Astrocyte (in vitro differentiated cells and primary cell): ENCODE results near the gene ME3. TPM values are rescaled to one million over a fixed set of nuclear protein-coding genes. Genes with fewer than 3 reads are reported as not detected.

Experiments used
- DNase-seq: peaks from one replicate; pipeline ENCODE4 v3.0.0-alpha.2; 2010; ENCODE audit warnings: low read depth
- FAIRE-seq: peaks from 2 replicates; lab custom pipeline; 2011; peaks lifted over from hg19 to GRCh38; lab: Jason Lieb, UNC
- H2AFZ ChIP-seq: 2 replicates; pipeline ENCODE4 v1.6.0; 2012; ENCODE audit warnings: low read depth, low read length, inconsistent platforms
- H3K27ac ChIP-seq: 2 replicates; pipeline ENCODE4 v1.5.1; 2011; ENCODE audit warnings: low read depth, low read length, inconsistent platforms
- H3K27me3 ChIP-seq: 2 replicates; pipeline ENCODE4 v1.6.0; 2011; ENCODE audit warnings: low read length, inconsistent platforms; ENCODE audit not compliant: insufficient read depth
- H3K36me3 ChIP-seq: 2 replicates; pipeline ENCODE4 v1.5.1; 2011; ENCODE audit warnings: low read length, inconsistent platforms; ENCODE audit not compliant: insufficient read depth
- H3K4me1 ChIP-seq: 2 replicates; pipeline ENCODE4 v1.5.1; 2011; ENCODE audit warnings: low read length, inconsistent platforms; ENCODE audit not compliant: insufficient read depth
- H3K4me2 ChIP-seq: 2 replicates; pipeline ENCODE4 v1.6.0; 2012; ENCODE audit warnings: low read length, inconsistent platforms
- H3K4me3 ChIP-seq: 2 replicates; pipeline ENCODE4 v1.5.1; 2011; ENCODE audit warnings: low read depth, mild to moderate bottlenecking, low read length, inconsistent platforms; ENCODE audit not compliant: insufficient read depth
- H3K79me2 ChIP-seq: 2 replicates; pipeline ENCODE4 v1.6.0; 2012; ENCODE audit warnings: mild to moderate bottlenecking, low read length, inconsistent platforms; ENCODE audit not compliant: insufficient read depth
- H3K9ac ChIP-seq: 2 replicates; pipeline ENCODE4 v1.6.0; 2012; ENCODE audit warnings: mild to moderate bottlenecking, low read length, inconsistent platforms
- H3K9me3 ChIP-seq: 2 replicates; pipeline ENCODE4 v1.5.1; 2012; ENCODE audit warnings: low read depth, mild to moderate bottlenecking, low read length, inconsistent platforms; ENCODE audit not compliant: insufficient read depth
- H4K20me1 ChIP-seq: 2 replicates; pipeline ENCODE4 v1.6.0; 2012; ENCODE audit warnings: low read length, inconsistent platforms; ENCODE audit not compliant: insufficient read depth
- H3K27ac Mint-ChIP-seq: one replicate; pipeline ENCODE4 v1.8.0; 2021; ENCODE audit warnings: mild to moderate bottlenecking, mixed read lengths; ENCODE audit not compliant: unreplicated experiment
- H3K27me3 Mint-ChIP-seq: one replicate; pipeline ENCODE4 v1.8.0; 2021; ENCODE audit warnings: low read depth, mixed read lengths; ENCODE audit not compliant: unreplicated experiment
- H3K36me3 Mint-ChIP-seq: one replicate; pipeline ENCODE4 v1.8.0; 2021; ENCODE audit warnings: low read depth, mixed read lengths; ENCODE audit not compliant: unreplicated experiment
- H3K4me1 Mint-ChIP-seq: one replicate; pipeline ENCODE4 v1.8.0; 2021; ENCODE audit warnings: low read depth, mixed read lengths; ENCODE audit not compliant: unreplicated experiment
- H3K4me3 Mint-ChIP-seq: one replicate; pipeline ENCODE4 v1.8.0; 2021; ENCODE audit warnings: mild to moderate bottlenecking, moderate library complexity, mixed read lengths; ENCODE audit not compliant: unreplicated experiment
- H3K9me3 Mint-ChIP-seq: one replicate; pipeline ENCODE4 v1.8.0; 2021; ENCODE audit warnings: mild to moderate bottlenecking, mixed read lengths; ENCODE audit not compliant: unreplicated experiment
- EZH2 ChIP-seq: IDR thresholded peaks from 2 replicates; pipeline ENCODE4 v1.6.1; 2012; ENCODE audit warnings: mild to moderate bottlenecking, low read length, inconsistent platforms; ENCODE audit not compliant: insufficient read depth
- total RNA-seq: library from RNA; stranded (reverse); gene quantifications from 2 replicates; pipeline ENCODE4 v1.2.1, GENCODE V29; 2021
- TF ChIP-seq, protein P1 (sequence below): IDR thresholded peaks from 2 replicates; pipeline ENCODE4 v1.5.1; 2011; ENCODE audit warnings: low read depth, mild to moderate bottlenecking, inconsistent platforms, low read length, moderate library complexity; ENCODE audit not compliant: insufficient read depth

The ME3 gene
- total RNA-seq, 1 donor from 2014 or later = 28.6 TPM

DNA sequence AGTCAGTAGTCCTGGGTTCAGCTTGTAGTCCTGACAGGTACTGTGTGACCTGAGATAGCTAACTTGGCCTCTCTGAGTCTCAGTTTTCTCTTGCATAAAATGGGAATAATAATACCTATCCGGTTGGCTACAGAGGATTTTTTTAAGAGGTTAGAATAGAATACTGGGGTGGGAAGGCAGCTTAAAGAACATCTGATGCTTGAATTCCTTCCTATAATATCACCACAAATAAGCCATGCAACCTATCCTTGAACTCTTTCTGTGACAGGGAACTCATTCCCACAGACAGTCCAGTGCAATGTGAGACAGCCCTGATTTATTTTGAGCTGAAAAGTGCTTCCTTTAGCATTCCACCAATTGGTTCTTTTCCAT, 187.6 kb downstream of the ME3 start:
- no peaks in the 10 kb centered on the region for H3K9me3 Mint-ChIP-seq
- H3K27me3 ChIP-seq = no peaks in the 10 kb centered on the region
- H3K4me1 ChIP-seq = peaks cover 25% of the 10 kb centered on the region
- H3K9me3 ChIP-seq = no peaks in the 10 kb centered on the region
- no peaks in the 10 kb centered on the region for H3K36me3 ChIP-seq
- H3K9ac ChIP-seq = peak overlapping the region; percentile 45
- H3K4me3 Mint-ChIP-seq = no peak overlapping the region
- no peak for DNase-seq
- no peak overlapping the region for H2AFZ ChIP-seq
- H3K27ac Mint-ChIP-seq = peak overlapping the region; percentile 88
- H3K79me2 ChIP-seq = no peaks in the 10 kb centered on the region
- FAIRE-seq = no peak
- no peaks in the 10 kb centered on the region for H4K20me1 ChIP-seq
- TF ChIP-seq, protein P1, sequence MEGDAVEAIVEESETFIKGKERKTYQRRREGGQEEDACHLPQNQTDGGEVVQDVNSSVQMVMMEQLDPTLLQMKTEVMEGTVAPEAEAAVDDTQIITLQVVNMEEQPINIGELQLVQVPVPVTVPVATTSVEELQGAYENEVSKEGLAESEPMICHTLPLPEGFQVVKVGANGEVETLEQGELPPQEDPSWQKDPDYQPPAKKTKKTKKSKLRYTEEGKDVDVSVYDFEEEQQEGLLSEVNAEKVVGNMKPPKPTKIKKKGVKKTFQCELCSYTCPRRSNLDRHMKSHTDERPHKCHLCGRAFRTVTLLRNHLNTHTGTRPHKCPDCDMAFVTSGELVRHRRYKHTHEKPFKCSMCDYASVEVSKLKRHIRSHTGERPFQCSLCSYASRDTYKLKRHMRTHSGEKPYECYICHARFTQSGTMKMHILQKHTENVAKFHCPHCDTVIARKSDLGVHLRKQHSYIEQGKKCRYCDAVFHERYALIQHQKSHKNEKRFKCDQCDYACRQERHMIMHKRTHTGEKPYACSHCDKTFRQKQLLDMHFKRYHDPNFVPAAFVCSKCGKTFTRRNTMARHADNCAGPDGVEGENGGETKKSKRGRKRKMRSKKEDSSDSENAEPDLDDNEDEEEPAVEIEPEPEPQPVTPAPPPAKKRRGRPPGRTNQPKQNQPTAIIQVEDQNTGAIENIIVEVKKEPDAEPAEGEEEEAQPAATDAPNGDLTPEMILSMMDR = no peak
- no peak for TF ChIP-seq EZH2
- peak overlapping the region; percentile 59 for H3K4me2 ChIP-seq
- H3K4me3 ChIP-seq = no peak overlapping the region
- peaks cover 10% of the 10 kb centered on the region for H3K36me3 Mint-ChIP-seq
- H3K27me3 Mint-ChIP-seq = no peaks in the 10 kb centered on the region
- peak overlapping the region; percentile 94 for H3K27ac ChIP-seq
- H3K4me1 Mint-ChIP-seq = peaks cover 50% of the 10 kb centered on the region

DNA sequence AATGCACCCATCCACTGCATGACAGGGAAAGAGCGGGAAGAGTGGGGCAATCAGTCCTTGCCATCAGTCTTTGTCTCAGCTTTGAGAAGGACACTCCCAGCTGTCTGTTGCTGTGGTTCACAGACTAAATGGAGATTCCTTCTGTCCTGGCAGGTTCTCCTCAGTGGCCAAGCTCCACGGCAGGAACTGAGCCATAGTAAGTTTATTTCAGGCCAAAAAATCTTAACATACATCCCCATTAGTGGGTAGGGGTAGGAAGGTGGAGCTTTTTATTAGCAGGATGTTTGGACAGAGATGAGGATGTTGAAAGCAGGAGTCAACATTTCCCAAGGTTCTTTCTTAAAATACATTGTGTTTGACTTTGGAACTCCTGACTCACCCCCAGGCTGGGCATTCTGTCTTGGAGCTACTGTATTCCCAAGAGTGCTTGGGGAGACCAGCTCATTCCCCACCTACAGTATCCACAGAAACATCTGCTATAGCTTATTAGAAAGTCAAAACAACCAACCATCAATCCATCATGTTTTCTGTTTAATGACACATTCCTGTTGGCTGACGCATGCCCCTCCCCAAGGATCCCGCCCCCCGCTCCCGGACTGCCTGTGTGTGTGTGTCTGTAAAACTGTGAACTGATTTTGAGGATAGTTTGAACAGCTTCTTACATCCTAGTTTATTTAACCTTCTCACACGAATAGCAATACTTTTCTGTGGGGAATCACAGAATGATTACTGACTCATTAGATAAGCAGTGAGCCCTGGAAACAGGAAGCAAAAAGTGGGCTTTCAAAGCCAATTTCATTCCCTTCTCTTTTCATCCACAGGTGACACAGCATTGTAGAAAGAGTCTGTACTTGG, 188.2 kb downstream of the ME3 start:
- Histone ChIP-seq H3K9me3 (no peaks in the 10 kb centered on the region), H3K4me1 (peaks cover 25% of the 10 kb centered on the region), H3K79me2 (no peaks in the 10 kb centered on the region), H3K27me3 (no peaks in the 10 kb centered on the region), H3K27ac (peak overlapping the region; percentile 94), H3K9ac (peak overlapping the region; percentile 65), H3K4me3 (no peak overlapping the region), H2AFZ (peak overlapping the region; percentile 1), H3K36me3 (no peaks in the 10 kb centered on the region), H3K4me2 (peak overlapping the region; percentile 59), H4K20me1 (no peaks in the 10 kb centered on the region)
- peak; percentile 98 for DNase-seq
- TF ChIP-seq, protein P1 = no peak
- TF ChIP-seq EZH2 = no peak
- Mint-ChIP-seq H3K36me3 (peaks cover 8% of the 10 kb centered on the region), H3K4me3 (no peak overlapping the region), H3K9me3 (no peaks in the 10 kb centered on the region), H3K4me1 (peaks cover 50% of the 10 kb centered on the region), H3K27ac (peak overlapping the region; percentile 88), H3K27me3 (no peaks in the 10 kb centered on the region)
- FAIRE-seq = peak; percentile 96

DNA sequence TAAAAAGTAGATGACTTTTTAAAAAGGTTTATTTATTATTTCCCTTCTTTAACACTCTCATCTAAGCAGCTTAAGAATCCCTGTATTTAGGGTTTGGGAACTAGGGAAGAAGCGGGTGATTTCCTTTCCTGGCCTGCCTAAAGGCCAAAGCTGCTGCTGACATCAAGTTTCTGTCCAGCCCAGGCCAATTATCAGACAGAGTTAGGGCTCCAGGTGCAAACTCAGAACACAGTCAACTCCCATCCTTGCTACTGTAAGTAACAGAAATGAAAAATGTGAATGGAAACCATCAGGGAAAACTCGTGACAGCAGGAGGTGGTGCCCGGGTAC, 188.8 kb downstream of the ME3 start:
- no peaks in the 10 kb centered on the region for H3K36me3 ChIP-seq
- TF ChIP-seq, protein P1 = no peak
- TF ChIP-seq EZH2 = no peak
- no peak overlapping the region for H2AFZ ChIP-seq
- peaks cover 6% of the 10 kb centered on the region for H3K36me3 Mint-ChIP-seq
- no peaks in the 10 kb centered on the region for H3K79me2 ChIP-seq
- peak overlapping the region; percentile 88 for H3K27ac Mint-ChIP-seq
- no peaks in the 10 kb centered on the region for H4K20me1 ChIP-seq
- peaks cover 50% of the 10 kb centered on the region for H3K4me1 Mint-ChIP-seq
- DNase-seq (no peak), FAIRE-seq (no peak)
- peaks cover 25% of the 10 kb centered on the region for H3K4me1 ChIP-seq
- peak overlapping the region; percentile 59 for H3K4me2 ChIP-seq
- no peak overlapping the region for H3K4me3 ChIP-seq
- H3K9ac ChIP-seq = peak overlapping the region; percentile 65
- H3K27me3 ChIP-seq = no peaks in the 10 kb centered on the region
- no peaks in the 10 kb centered on the region for H3K27me3 Mint-ChIP-seq
- no peak overlapping the region for H3K4me3 Mint-ChIP-seq
- H3K9me3 ChIP-seq = no peaks in the 10 kb centered on the region
- H3K27ac ChIP-seq = peak overlapping the region; percentile 94
- H3K9me3 Mint-ChIP-seq = no peaks in the 10 kb centered on the region
